ENCODE results near the gene DNAJB7. TPM values are rescaled to one million over a fixed set of nuclear protein-coding genes. Genes with fewer than 3 reads are reported as not detected.

Gene DNAJB7
- total RNA-seq, 1 experiment from 2014 or later, result not detected

GRCh38 chr22:40856513-40857308 lies 5.2 kb downstream of the DNAJB7 start, which contains the start of the genes ST13 and XPNPEP3 (continued):
- no peak for TF ChIP-seq ZNF281 (CRISPR knock-in tag; IDR thresholded peaks at IDR 0.05)
- TF ChIP-seq ARID4B (CRISPR knock-in tag; IDR thresholded peaks at IDR 0.05; ENCODE audit: borderline replicate concordance), result peak; percentile 78
- TF ChIP-seq ZNF671 (CRISPR knock-in tag; IDR thresholded peaks at IDR 0.05), result no peak
- peak; percentile 18 for TF ChIP-seq HMGXB4 (CRISPR knock-in tag; IDR thresholded peaks at IDR 0.05)
- no peak for TF ChIP-seq ZNF138 (CRISPR knock-in tag; conservative IDR thresholded peaks at IDR 0.05)
- TF ChIP-seq RORB (CRISPR knock-in tag; IDR thresholded peaks at IDR 0.05), result no peak
- TF ChIP-seq ZNF232 (CRISPR knock-in tag; IDR thresholded peaks at IDR 0.05), result 0 out of 2 replicates have a peak, but pooled peaks have one; percentile 58
- peak; percentile 92 for TF ChIP-seq USF2 (CRISPR knock-in tag; IDR thresholded peaks at IDR 0.05)
- TF ChIP-seq NFYB (CRISPR knock-in tag; conservative IDR thresholded peaks at IDR 0.05; ENCODE audit: low read depth), result no peak
- TF ChIP-seq ATF6 (CRISPR knock-in tag; IDR thresholded peaks at IDR 0.05), result no peak
- peak; percentile 38; the same call in 1 of the 2 replicates for TF ChIP-seq ZBTB21 (CRISPR knock-in tag; IDR thresholded peaks at IDR 0.05; ENCODE audit: borderline replicate concordance)
- peak; percentile 88 for TF ChIP-seq SP1 (CRISPR knock-in tag; conservative IDR thresholded peaks at IDR 0.05)
- no peak for TF ChIP-seq MLX (CRISPR knock-in tag; IDR thresholded peaks at IDR 0.05)
- TF ChIP-seq IRF1 (CRISPR knock-in tag; IDR thresholded peaks at IDR 0.05), result 0 out of 2 replicates have a peak, but pooled peaks have one; percentile 17
- TF ChIP-seq E2F5 (CRISPR knock-in tag; IDR thresholded peaks at IDR 0.05), result no peak
- peak; percentile 73 for TF ChIP-seq MAX (CRISPR knock-in tag; IDR thresholded peaks at IDR 0.05)
- 0 out of 2 replicates have a peak, but pooled peaks have one; percentile 4 for TF ChIP-seq MYBL2 (CRISPR knock-in tag; IDR thresholded peaks at IDR 0.05)
- TF ChIP-seq JUN (CRISPR knock-in tag; IDR thresholded peaks at IDR 0.05), result no peak
